ENCODE data around the gene KAT5.
"Not testable (repeated sequence)": the region's sequence is repeated elsewhere in the genome, so short reads cannot be mapped to it uniquely, and the experiment has no call there.

The KAT5 gene

GRCh38 chr11:65710421-65710820, 1.6 kb upstream of the KAT5 start:
- no peak for DNase-seq

GRCh38 chr11:65712633-65713076, 603 bp downstream of the KAT5 start:
- DNase-seq: no peak

- DNase-seq: no peak
Measured at GRCh38 chr11:65713212-65713969, 1.3 kb downstream of the KAT5 start.

GRCh38 chr11:65714433-65714832, 2.4 kb downstream of the KAT5 start:
- DNase-seq: no peak

GRCh38 chr11:65716302-65716701, 4.2 kb downstream of the KAT5 start:
- no peak for DNase-seq

GRCh38 chr11:65716774-65717405, 4.8 kb downstream of the KAT5 start:
- DNase-seq: no peak

- no peak for DNase-seq
Measured at GRCh38 chr11:65717906-65718305, 5.9 kb downstream of the KAT5 start.

GRCh38 chr11:65718531-65718930, 6.5 kb downstream of the KAT5 start:
- no peak for DNase-seq

GRCh38 chr11:65718964-65719492, 7.0 kb downstream of the KAT5 start:
- DNase-seq: no peak

- no peak for DNase-seq
Measured at GRCh38 chr11:65719871-65720210, 7.8 kb downstream of the KAT5 start.

GRCh38 chr11:65720211-65720934, 8.3 kb downstream of the KAT5 start, which contains the start of gene RNASEH2C:
Gene RNASEH2C (minus strand): TSS chr11:65720798. CDS start chr11:65720758, 40 bp downstream.
- peak; percentile 81 for DNase-seq

GRCh38 chr11:65722261-65722660, 10.2 kb downstream of the KAT5 start:
- no peak for DNase-seq

GRCh38 chr11:65726660-65727059, 14.6 kb downstream of the KAT5 start:
- no peak for DNase-seq

GRCh38 chr11:65727865-65728264, 15.8 kb downstream of the KAT5 start:
- no peak for DNase-seq

- no peak for DNase-seq
Measured at GRCh38 chr11:65730461-65730860, 18.4 kb downstream of the KAT5 start.

- DNase-seq: not testable (repeated sequence)
Measured at GRCh38 chr11:65735111-65735510, 23.1 kb downstream of the KAT5 start.

GRCh38 chr11:65736810-65737209, 24.8 kb downstream of the KAT5 start:
- no peak for DNase-seq

- no peak for DNase-seq
Measured at GRCh38 chr11:65739022-65739421, 27.0 kb downstream of the KAT5 start.

GRCh38 chr11:65741185-65741584, 29.1 kb downstream of the KAT5 start:
- DNase-seq: no peak

- no peak for DNase-seq
Measured at GRCh38 chr11:65742353-65742752, 30.3 kb downstream of the KAT5 start.

- DNase-seq: no peak
Measured at GRCh38 chr11:65743681-65744025, 31.6 kb downstream of the KAT5 start.

- DNase-seq: no peak
Measured at GRCh38 chr11:65744026-65744698, 32.1 kb downstream of the KAT5 start.

GRCh38 chr11:65744699-65745042, 32.6 kb downstream of the KAT5 start:
- DNase-seq: no peak
